Activated CD4-positive, CD25-positive, alpha-beta regulatory T cell treated with anti-CD3 and anti-CD28 coated beads, Interleukin-2, amount 50 U/mL, for 24 hours (primary cell): ENCODE measurements around the gene NR2C2AP.
A peak's percentile ranks its signal among the peaks of the same experiment; 100 is the strongest.

Experiments used
- ATAC-seq, 2 donors: fragments of 150-1000 bp; cut with Tn5 transposase; one replicate each; pipeline ENCODE4 v1.10.0; 2021; ENCODE audit warnings: mild to moderate bottlenecking in 1 of 2, moderate library complexity in 1 of 2

Gene NR2C2AP

GRCh38 chr19:19214159-19214490, 10.9 kb upstream of the NR2C2AP start:
- ATAC-seq, result no peak

GRCh38 chr19:19213426-19214158, 10.4 kb upstream of the NR2C2AP start:
- ATAC-seq, result no peak

DNA sequence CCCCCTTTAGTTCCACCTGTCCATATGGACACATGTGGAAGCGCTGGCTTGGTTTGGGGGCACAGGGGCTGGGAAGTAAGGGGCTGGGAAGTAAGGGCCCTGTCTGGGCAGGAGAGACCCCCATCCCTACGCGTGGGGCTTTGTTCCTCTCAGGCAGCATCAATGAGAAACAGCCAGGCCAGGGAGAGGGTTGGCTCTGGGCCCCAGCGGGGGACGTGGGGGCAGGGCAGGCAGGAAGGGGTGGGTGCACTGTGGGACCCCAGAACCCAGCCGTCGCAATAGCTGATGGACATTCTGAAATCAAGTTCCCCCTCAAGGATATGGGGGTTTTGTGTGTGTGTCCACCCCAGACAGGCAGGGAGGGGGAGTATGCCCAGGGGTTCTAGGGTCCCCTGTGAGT, 9.7 kb upstream of the NR2C2AP start:
- no peak for ATAC-seq

DNA sequence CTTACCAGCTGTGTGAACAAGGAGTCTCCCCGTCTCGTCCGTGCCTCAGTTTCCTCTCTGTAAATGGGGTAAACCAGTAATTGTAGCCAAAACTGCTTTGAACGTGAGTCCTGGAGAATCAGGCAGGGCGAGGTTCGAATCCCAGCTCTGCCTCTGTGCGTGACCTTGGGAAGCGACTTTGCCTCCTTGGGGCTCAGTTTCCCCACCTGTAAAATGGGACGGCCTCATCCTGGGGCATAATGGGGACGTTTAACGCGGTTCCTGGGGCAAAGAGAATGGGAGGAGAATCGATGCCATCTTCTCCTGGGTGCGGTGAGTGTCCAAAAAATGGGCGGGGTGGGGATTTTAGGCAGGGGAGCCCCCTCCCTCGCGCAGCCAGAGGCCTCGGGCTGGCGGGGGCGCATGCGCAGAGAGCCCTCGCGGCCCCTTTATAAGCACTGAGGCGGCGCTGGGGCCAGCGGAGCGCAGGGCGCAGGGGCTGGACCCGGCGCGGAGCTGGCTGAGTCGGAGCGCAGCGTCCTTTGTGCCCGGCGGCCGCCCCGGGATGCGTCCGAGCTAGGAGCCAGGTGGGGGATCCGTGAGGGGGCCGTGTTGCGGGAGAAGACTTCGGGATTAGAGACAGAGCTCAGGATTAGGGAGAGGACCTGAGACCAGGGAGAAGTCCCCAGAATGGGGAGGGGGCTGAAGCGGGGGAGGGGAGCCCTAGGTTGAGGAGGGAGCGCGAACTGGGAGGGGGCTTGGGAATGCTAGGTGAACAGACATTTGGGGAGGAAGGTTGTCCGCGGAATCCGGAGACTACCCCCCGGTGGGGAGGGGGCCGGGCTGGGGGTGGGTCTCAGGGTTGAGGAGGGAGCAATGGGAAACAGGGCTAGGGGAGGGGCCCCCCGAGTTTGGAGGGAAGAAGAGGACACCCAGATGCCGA, 8.5 kb upstream of the NR2C2AP start, which contains the start of gene NCAN:
TSS of gene NCAN (plus strand) at position 460 of the 922 bp plus-strand sequence. CDS start 4,996 bp downstream, outside the sequence.
- ATAC-seq, result no peak

DNA sequence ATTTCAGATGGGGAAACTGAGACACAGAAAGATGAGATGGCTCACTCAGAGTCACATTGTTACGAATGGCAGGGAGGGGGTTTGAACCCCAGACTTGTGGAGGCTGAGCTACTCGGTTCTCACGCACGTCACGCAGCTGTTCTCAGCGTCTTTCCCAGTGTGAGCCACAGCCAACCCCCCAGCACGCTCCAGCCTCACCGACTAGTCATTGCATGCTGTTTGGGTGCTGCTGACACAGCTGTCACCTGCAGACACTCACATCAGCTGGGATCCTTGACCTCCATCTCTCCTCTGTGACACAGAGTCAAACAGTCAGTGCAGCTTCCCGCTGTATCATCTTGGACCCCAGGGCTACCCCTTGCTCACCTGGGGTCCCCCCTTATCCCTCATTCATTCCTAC, 6.2 kb upstream of the NR2C2AP start:
- ATAC-seq, result no peak

- no peak for ATAC-seq
Measured at GRCh38 chr19:19207637-19208572, 4.7 kb upstream of the NR2C2AP start.

GRCh38 chr19:19206938-19207337, 3.7 kb upstream of the NR2C2AP start:
- ATAC-seq, result no peak

- no peak for ATAC-seq
Measured at GRCh38 chr19:19205416-19206410, 2.5 kb upstream of the NR2C2AP start.

- ATAC-seq, result no peak
Measured at GRCh38 chr19:19204181-19204580, 967 bp upstream of the NR2C2AP start.

DNA sequence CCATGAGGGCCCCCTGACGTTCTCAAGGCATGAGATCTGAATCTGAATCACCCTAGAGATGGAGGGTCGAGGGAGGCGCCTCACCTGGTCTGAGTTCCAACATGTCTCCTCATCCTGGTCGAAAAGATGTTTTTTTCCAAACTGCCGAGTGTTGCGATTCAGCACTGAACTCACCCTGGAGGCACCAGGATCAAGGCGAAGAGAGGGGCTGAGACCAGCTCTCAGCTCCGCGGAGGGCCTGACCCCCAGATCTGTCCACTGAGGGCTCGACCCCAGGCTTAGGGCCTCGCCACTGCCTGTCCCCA, 555 bp downstream of the NR2C2AP start:
- ATAC-seq, result peak in 1 of 2 donors; percentile 2

GRCh38 chr19:19201697-19202630, 1.2 kb downstream of the NR2C2AP start:
- ATAC-seq, result no peak

DNA sequence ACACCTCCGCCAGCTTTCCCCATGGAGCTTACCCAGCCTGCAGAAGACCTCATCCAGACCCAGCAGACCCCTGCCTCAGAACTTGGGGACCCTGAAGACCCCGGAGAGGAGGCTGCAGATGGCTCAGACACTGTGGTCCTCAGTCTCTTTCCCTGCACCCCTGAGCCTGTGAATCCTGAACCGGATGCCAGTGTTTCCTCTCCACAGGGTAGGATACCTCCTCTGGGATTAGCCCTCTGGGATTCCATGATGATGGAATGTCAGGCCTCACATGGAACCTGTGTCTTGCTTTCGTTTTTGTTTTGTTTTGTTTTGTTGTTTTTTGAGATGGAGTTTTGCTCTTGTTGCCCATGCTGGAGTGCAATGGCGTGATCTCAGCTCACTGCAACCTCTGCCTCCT, 9.3 kb downstream of the NR2C2AP start:
- no peak for ATAC-seq

GRCh38 chr19:19192910-19193423, 10.2 kb downstream of the NR2C2AP start:
- ATAC-seq, result no peak

- peak; percentile 87 to 94 for ATAC-seq
Measured at GRCh38 chr19:19192078-19192882, 10.9 kb downstream of the NR2C2AP start, which contains the start of the genes BORCS8 and RFXANK. BORCS8 (minus strand) TSS chr19:19192152; CDS start chr19:19192117, 35 bp downstream. RFXANK (plus strand) TSS chr19:19192258; CDS start chr19:19193947, 1,689 bp downstream.

DNA sequence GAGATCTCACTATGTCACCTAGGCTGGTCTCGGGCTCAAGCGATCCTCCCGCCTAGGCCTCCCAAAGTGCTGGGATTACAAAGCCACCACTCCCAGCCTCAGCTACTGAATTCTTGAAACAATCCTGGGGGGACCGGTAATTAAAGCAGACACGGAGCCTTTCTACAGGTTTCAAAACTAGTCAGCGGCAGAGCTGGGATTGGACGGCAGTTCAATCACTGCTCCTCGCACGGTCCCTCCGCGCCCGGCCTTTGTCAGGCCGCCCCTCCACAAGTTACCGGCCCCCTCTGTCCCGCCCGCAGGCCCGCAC, 11.5 kb downstream of the NR2C2AP start:
- no peak for ATAC-seq

- ATAC-seq, result no peak
Measured at GRCh38 chr19:19186742-19187141, 16.5 kb downstream of the NR2C2AP start.

DNA sequence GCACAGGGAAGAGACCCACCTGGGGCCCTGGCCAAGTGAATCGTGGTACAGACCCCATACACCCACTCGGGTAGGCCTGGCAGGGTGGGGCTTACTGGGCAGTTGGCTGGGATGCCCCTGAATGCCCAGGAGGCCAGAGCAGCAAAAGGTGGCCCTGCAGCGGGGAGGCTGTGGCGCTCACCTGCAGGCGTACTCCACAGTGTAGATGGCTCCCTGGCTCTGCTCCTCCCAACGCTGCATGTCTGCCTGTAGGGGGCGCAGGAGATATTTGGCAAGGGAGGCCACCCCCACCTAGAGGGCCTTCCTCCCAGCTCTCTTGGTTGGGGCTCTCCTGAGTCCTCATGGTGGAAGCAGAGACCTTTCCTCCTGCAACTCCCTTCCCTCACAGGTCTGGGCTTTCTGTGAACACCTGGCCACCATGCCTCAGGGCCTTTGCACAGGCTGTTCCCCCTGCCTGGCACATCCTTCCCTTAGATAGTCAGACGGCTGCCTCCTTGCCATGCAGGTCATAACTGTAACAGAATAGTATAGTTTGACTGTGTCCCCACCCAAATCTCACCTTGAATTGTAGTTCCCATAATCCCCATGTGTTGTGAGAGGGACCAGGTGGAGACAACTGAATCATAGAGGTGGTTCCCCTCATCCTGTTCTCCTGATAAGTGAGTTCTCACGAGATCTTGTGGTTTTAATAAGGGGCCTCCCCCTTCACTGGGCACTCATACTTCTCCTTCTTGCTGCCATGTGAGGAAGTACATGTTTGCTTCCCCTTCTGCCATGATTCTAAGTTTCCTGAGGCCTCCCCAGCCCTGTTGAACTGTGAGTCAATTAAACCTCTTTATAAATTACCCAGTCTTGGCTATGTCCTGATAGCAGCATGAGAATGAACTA, 17.1 kb downstream of the NR2C2AP start:
- ATAC-seq, result peak; percentile 76 to 94

- ATAC-seq, result no peak
Measured at GRCh38 chr19:19181488-19181998, 21.7 kb downstream of the NR2C2AP start.
